Muscle of back (tissue), 11 donors: ENCODE results near the gene UCHL1. TPM values are rescaled to one million over a fixed set of nuclear protein-coding genes. Genes with fewer than 3 reads are reported as not detected.
"Not testable (repeated sequence)": the region's sequence is repeated elsewhere in the genome, so short reads cannot be mapped to it uniquely, and the experiment has no call there.

ENCODE experiments used
- DNase-seq, 3 donors: peaks; one replicate each; pipeline versions ENCODE4 v3.0.0 to v3.0.0-alpha.2; 2013
- polyA plus RNA-seq, 10 donors: library from polyadenylated mRNA; unstranded; fragments of 120-200 nt; gene quantifications; one replicate each; pipeline ENCODE4 v1.2.1, GENCODE V29; 2013; ENCODE audit not compliant: insufficient read length in 10 of 10

UCHL1 gene
- polyA plus RNA-seq, 10 donors, result 14.6 to 28.8 (median 20.8) TPM

DNA sequence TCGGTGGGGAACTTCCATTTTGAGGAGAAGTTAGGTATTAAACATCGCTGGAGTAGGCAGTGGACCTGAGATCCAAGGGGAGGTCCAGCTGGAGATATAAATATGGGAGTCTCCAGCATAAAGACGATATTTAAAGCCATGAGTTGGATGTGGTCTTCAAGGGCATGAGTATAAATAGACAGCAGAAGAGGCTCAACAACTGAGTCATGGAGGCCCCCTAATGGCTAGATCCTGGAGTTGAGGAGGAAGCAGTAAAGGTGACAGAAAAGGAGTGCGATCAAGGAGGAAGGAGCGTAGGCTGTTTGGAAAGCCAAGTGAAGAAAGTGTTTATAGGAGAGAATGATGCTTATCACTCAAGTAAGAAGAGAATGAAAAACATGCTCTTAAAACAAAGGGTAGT is 24.3 kb upstream of the UCHL1 start:
- no peak for DNase-seq

DNA sequence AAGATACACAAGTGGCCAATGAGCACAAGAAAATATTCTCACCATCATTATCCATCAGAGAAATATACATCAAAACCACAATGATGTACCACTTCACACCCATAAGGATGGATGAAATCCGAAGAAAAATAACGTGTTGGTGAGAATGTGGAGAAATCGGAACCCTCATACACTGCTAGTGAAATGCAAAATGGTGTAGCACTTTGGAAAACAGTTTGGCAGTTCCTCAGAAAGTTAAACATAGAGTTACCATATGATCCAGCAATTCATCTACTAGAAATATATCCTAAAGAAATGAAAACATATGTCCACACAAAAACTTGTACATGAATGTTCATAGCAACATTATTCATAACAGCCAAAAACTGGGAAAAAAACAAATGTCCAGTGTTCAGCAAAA is 23.9 kb upstream of the UCHL1 start:
- no peak for DNase-seq

DNA sequence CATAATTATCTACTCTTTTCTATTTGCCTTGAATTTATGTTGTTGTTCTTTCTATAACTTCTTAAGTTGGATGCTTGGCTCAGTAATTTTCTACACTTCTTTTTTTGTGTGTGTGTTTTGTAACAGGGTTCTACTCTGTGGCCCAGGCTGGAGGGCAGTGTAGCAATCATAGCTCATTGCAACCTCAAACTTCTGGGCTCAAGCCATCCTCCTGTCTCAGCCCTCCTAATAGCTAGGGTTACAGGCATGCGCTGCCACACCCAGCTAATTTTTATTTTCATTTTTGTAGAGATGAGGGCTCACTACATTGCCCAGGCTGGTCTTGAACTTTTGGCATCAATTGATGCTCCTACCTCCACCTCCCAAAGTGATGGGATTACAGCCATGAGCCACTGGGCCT is 20.7 kb upstream of the UCHL1 start:
- DNase-seq, result no peak

DNA sequence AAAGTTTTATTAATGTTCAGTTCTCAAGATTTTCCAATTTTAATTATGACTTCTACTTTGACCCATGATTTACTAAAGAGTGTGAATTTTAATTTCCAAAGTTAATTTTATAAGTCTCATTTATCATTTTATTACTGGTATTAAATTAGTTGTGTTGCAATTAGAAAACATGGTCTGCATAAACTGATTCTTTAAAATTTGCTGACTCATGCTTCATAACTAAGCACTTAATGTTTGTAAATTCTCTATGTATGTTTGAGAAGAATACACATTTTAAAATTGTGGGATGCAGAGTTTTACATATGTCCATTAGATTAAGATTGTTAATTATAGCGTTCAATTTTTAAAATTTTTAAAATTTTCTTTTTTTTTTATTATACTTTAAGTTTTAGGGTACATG is 20.2 kb upstream of the UCHL1 start:
- no peak for DNase-seq

DNA sequence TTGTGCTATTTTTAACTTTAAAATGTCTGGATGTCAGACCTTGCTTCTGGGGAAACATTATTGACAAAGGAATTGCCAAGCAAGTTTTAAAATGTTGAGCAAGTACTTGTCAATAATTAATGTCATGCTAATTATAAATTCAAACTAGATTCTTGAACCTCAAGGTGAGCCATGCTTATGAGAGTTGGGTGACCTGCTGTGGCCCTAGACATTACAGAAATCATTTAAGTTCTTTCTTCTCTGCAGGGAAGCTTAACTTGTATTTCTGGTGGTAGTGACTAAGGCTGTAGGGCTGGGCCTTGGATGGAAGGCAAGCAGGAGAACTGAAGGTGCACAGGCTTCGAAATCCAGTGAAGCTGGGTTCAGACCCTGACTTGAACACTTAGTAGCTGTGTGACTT is 14.8 kb upstream of the UCHL1 start:
- DNase-seq, result no peak

DNA sequence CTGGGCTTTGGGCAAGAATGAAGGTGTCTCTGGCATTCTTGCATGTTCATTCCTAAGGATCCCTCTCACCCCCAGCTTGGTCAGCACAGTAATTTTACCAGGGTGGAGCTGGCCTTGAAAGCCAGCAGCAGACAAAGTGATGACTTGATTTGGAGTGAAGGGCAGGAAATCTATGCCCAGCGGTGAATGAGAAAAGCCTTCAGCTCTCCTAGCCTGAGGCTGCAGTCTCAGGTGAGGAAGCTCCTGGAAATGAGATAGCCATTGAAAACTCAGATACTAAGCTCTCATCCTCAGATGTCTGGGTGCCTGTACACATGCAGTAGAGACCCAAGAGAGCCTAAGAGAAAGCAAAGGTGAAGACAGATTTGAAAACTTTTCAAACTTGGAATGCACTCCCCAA is 10.7 kb upstream of the UCHL1 start:
- DNase-seq, result no peak

DNA sequence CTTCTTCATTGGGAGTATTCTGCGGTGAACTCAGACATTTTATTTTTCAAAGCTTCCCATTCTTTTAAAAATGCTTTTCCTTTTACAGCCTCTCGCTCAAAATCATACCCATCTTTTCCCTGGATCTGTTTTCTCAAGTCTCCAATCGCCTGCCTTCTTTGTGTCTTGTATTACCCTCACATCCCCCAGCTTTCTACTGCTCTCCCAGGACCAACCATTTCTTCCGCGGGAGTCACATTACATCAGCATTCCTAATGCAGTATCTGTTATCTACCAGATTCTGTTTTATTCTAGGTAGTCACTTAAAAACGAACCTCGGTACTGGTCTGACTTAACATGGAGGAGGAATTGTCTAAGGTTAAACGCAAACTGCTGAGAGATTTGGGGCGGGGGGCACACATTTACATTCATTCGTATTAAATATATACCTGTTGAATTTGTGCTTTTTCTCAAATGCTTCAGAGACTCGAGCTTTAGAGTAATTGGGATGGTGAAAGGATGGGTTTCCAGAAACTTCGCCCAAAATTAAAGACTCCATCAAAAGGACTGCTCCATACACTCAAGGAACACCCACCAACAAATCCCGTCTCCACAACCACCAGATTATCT is 493 bp upstream of the UCHL1 start:
- peak in 2 of 3 donors; percentile 22 to 29 for DNase-seq

DNA sequence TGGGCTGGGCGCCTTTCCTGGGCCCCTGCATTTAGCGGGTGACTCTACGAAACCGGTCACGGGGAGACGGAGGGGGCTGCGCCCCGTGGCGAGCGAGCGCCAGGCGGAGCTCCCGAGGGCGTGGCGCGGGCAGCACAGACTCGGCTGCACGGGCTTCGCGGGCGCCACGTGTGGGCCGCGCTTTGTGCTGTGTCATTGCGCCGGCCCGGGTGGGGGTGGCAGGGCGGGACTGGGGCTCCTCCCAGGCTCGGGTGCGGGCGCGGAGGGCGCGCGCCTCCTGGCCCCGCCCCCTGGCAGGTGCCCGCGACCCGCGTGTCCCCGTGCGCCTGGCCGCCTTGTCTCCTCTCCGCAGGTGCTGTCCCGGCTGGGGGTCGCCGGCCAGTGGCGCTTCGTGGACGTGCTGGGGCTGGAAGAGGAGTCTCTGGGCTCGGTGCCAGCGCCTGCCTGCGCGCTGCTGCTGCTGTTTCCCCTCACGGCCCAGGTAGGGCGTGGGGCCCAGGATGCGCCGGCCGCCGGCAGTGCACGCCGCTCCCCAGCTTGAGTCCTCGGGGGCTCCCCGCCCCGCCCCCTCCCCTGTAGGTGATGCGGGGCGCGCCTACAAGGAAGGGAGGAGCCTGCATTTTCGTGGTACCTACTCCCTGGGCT is 651 bp downstream of the UCHL1 start:
- peak; percentile 30 to 62 (median 31) for DNase-seq

DNA sequence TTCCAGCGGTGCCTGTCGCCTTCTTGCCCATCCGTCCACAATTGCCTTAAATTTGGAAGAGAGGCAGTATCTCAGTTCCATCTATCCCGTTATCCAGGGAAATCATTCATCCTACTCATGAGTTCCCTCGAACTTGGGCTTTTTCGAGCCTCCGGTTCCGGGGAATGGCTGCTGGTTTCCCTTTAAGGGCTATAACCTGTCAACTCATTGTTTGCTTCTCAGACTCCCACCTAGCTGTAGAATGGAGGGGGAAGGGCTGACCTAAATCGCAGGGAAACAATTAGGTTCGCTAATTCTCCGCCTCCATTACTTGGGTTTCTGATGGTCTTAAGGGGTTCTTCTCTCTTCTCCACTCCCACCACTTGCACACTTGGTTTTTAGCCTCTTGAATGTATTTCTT is 1.2 kb downstream of the UCHL1 start:
- no peak for DNase-seq

DNA sequence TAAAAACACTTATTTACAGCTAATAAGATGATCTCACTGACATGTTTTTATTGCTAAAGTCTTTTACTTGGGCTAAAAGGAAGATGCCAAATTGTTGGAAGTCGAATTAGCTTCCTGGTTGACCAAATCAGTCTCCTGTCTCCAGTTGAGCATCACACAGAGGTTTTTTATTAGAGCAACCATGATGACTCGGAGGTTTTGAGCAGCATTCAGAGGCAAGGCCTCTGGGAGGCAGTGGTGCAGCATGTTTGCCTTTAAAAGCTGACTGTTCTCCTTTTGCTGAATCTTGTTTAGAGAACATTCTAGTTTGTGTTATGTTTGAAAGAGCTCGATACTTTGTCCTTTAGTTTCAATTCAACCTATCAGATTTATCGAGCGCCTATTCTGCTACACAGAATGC is 2.1 kb downstream of the UCHL1 start:
- DNase-seq, result peak; percentile 51 to 74 (median 55)

DNA sequence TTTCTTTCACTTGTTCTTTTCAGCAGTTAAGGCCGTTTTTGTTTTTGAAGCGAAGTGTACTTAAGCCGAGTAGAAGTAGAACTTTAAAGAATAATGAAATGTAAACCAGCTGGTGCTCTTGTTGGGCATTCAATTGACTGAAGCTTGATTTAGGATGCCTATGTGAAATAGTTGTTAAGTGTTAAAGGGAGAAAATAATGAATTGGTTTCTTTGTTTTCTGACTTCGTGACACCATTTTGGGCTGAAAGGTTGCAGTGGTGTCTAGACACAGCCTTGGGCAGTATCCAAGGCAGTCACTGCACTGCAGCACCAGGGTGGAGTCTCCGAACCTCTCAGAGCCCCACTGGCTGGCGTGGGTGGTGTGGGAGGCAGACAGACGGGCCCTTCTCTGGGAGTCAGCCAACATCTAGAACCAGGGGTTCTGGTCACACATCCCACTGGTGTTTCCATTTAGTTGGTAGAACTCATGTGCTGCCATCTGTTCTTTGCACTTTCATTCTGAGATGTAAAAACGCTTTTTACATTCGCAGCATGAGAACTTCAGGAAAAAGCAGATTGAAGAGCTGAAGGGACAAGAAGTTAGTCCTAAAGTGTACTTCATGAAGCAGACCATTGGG is 3.5 kb downstream of the UCHL1 start:
- DNase-seq, result no peak

DNA sequence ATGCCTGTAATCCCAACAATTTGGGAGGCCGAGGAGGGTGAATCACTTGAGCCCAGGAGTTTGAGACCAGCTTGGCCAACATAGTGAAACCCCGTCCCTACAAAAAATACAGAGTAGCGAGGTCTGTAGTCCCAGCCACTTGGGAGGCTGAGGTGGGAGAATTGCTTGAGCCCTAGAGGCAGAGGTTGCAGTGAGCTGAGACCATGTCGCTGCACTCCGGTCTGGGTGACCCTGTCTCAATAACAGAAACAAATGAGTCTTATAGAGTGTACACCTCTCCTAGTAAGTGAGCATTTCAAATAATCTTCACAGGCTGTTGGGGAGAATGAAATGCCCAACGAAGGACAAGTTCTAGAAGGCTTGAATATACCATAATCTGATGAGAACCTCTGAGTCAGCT is 5.5 kb downstream of the UCHL1 start:
- DNase-seq, result no peak

DNA sequence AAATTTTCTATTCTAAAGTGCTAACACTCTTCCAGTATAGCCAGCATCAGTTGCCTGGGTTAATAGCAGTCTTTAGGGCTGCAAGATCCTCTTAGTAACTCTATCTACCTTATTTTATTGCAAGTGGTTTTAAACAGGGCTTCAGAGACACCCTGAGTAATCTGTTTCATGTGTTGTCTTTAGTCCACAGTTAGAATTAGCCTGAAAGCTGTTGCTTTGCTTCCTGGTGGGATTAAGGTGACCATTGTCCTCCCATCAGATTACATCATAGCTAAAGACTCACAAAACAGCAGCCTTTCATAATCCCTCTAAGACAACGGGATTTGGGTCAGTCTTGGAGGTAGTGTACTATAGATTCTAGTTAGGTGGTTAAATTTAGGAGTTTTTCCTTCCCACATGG is 7.5 kb downstream of the UCHL1 start:
- DNase-seq, result no peak

DNA sequence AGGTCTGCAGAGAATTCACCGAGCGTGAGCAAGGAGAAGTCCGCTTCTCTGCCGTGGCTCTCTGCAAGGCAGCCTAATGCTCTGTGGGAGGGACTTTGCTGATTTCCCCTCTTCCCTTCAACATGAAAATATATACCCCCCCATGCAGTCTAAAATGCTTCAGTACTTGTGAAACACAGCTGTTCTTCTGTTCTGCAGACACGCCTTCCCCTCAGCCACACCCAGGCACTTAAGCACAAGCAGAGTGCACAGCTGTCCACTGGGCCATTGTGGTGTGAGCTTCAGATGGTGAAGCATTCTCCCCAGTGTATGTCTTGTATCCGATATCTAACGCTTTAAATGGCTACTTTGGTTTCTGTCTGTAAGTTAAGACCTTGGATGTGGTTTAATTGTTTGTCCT is 11.3 kb downstream of the UCHL1 start:
- peak in 1 of 3 donors; percentile 58 for DNase-seq

DNA sequence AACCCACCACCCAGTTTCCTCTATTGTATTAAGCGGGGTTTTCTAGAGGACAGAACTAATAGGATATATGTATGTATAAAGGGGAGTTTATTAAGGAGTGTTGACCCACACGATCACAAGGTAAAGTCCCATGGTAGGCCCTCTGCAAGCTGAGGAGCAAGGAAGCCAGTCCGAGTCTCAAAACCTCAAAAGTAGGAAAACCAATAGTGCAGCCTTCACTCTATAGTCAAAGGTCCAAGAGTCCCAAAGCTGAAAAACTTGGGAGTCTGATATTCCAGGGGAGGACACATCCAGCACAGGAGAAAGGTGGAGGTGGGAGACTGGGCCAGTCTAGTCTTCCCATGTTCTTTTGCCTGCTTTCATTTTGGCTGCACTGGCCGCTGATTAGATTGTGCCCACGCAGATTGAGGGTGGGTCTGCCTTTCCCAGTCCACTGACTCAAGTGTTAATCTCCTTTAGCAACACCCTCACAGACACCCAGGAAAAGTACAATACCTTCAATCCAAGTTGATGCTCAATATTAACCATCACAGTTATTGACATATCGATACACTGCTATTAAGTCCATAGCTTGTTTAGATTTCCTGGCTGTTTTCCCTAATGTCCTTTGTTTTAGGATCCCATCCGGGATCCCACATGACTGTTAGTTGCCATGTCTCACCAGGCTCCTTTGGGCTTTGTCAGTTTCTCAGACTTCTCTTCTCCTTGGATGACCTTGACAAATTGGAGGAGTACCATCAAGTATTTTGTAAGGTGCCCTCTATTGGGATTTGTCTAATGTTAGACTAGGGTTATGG is 12.2 kb downstream of the UCHL1 start:
- DNase-seq, result no peak

DNA sequence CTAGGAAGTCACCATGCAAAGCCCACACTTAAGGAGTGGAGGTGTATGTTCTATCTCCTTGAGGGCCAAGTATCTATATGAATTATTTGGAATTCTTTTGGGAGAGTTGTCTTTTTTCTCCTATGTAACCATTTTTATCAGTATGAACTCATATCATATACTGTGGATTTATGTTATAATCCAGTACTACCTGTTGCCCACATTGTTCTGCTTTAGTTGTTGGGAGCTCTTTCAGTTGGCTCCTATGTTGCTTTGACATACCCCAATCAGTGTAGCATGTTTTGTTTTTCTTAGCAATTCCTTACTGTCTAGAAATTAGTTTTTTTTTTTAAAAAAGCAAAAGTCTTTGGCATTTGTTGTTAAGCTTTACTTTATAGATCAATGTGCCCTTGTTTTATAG is 13.0 kb downstream of the UCHL1 start:
- no peak for DNase-seq

DNA sequence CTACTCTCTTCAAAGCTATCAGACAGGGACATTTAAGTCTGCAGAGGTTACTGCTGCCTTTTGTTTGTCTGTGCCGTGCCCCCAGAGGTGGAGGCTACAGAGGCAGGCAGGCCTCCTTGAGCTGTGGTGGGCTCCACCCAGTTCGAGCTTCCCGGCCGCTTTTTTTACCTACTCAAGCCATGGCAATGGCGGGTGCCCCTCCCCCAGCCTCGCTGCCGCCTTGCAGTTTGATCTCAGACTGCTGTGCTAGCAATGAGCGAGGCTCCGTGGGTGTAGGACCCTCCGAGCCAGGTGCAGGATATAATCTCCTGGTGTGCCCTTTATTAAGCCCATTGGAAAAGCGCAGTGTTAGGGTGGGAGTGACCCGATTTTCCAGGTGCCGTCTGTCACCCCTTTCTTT is 19.2 kb downstream of the UCHL1 start:
- DNase-seq, result not testable (repeated sequence)

DNA sequence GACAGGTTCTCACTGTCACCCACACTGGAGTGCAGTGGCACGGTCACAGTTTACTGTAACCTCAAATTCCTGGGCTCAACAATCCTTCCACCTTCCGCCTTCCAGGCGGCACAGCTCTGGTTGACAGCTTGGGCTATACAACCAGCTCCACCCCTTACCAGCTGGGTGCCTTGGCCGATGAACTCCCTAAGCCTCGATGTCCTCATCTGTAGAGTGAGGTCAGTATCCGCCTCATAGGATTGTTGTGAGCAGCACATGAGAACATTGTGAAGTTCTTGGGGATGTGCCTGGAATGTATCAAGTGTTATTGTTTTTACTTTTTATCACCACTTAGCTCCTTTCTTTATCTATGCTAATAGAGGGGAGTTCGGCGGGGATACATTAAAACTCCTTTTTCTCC is 23.3 kb downstream of the UCHL1 start:
- no peak for DNase-seq

DNA sequence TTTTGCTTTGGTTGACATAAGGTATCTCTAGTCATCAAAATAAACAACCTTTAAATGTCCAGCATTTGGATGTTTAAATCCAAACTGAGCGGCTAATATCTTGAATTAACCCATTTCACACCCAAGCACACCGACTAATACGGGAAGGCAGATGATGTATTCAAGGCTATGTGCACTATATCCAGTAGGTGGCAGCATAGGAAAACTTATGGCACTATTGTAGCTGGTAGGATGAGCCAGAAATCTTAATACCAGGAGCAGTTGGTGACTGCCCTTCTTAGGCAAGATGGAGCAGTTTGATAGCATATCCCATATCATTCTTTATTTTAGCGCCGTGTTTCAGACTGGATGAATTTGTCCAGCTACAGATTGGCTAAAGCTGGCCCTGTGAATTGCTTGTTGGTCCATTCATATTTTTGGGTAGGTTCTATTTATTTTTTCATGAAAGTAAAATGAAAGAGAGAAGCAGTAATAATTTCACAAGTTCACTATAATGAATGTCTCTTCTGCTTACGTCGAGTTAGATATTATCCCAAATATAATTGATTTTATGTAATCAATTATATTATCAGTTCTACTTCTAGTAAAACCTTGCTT is 24.4 kb downstream of the UCHL1 start:
- DNase-seq, result peak; percentile 76 to 86 (median 82)

DNA sequence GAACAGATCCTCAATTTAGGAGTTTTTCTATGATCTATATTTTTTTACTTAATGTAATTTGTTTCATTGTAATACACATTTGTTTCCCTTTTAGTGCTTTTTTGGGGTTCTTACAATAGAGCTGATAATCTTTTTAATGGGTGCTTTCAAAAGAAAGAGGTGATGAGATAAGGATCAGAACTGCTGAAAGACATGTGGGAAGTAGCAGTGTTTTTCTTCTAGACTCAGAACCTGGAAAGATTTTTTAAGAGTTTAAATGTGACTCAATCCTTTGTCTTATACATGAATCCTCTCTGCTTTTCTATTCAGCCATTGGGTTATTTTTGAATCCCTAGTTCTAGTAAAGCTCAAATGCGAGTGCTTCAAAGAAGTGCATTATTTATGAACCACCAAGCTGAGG is 25.6 kb downstream of the UCHL1 start:
- no peak for DNase-seq

DNA sequence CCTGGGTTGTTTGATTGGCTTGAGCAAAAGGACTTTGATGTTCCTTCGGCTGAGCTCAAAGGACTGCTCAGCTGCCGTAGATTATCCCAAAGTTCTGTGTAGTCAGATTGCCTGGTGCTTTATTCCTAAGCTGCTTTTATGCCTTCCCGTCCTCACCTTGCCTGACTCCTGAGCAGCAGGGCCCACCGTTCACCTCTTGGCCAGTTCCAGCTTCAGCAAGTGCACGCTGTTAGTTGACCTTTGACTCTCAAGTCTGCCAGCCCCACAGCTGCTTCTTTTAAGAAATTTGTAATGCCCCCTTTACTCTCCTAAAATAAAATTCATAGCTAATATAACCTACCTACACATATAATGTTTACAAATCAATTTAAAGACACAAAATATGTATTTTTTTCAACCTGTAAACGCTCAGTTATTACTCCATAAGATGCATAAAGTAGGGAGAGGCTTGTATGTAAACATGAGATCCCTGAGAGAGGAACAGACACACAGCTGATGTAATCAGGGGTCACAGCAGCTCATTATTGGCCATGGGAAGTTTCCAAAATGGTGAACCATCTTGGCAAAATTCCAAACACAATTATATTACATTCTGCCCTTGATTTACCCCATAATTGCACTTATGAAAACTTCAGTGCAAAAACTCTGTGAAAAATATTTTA is 28.6 kb downstream of the UCHL1 start:
- DNase-seq, result no peak

DNA sequence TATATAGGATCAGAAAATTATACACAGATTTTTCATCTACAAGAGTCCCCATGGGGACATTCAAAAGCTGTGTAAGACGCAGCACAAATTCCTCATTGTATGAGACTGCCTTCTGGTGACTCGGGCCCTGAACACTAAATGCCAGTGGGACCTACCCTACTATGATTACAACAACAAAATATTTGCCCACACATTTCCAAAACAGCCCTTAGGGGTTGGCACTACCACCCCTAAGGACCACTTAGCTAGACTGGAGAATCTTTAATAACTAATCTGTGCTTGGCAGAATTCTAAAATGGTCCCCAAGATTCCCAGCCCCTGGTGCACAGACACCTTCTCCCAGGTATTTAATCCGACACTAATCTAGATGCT is 29.1 kb downstream of the UCHL1 start:
- DNase-seq, result no peak
